K562 (cell line): ENCODE measurements around the gene TRIP6. TPM values are rescaled to one million over a fixed set of nuclear protein-coding genes. Genes with fewer than 3 reads are reported as not detected.

Source experiments
- ELF1 ChIP-seq: fragments of 200-800 bp; sonication (Bioruptor generic); IDR thresholded peaks from 2 replicates; pipeline ENCODE4 v1.6.1; 2016; ENCODE audit warnings: missing genetic modification characterization, missing compliant biosample characterization
- KDM2B ChIP-seq: fragments of 250-450 bp; sonication (Bioruptor Pico); IDR thresholded peaks from 2 replicates; pipeline ENCODE4 v1.8.0; 2021; ENCODE audit warnings: mild to moderate bottlenecking, moderate library complexity
- L3MBTL2 ChIP-seq: fragments of 450-650 bp; IDR thresholded peaks from 2 replicates; pipeline ENCODE4 v1.6.1; 2016; ENCODE audit warnings: mild to moderate bottlenecking, moderate library complexity
- PHF8 ChIP-seq: fragments of 200-600 bp; sonication (generic); IDR thresholded peaks from 2 replicates; pipeline ENCODE4 v1.6.1; 2012; ENCODE audit warnings: mixed run types, mild to moderate bottlenecking, inconsistent platforms, low read length, moderate library complexity, borderline replicate concordance
- SP1 ChIP-seq: sonication (generic); formaldehyde crosslinking; IDR thresholded peaks from 2 replicates; pipeline ENCODE4 v1.8.1; 2022; ENCODE audit warnings: mild to moderate bottlenecking, missing genetic modification reagents
- SRF ChIP-seq, 2 experiments: fragments of 250-450, 450-650 bp in 1 of 2; sonication (Bioruptor Pico) in 1 of 2; sonication (generic) in 1 of 2; formaldehyde crosslinking; IDR thresholded peaks; 2 replicates each; pipeline versions ENCODE4 v1.5.0 to v1.5.1; 2020 to 2022; ENCODE audit warnings: mild to moderate bottlenecking in 1 of 2, missing genetic modification reagents in 1 of 2
- SUPT5H ChIP-seq: fragments of 450-650 bp; IDR thresholded peaks from 2 replicates; pipeline ENCODE4 v1.6.1; 2016
- TCF3 ChIP-seq: sonication (generic); formaldehyde crosslinking; IDR thresholded peaks from 2 replicates; pipeline ENCODE4 v1.4.0; 2020; ENCODE audit warnings: mild to moderate bottlenecking, missing genetic modification reagents
- YBX1 ChIP-seq: fragments of 450-650 bp; IDR thresholded peaks from 2 replicates; pipeline ENCODE4 v1.7.1; 2016; ENCODE audit warnings: mild to moderate bottlenecking
- ZBTB7A ChIP-seq: IDR thresholded peaks from 2 replicates; pipeline ENCODE4 v1.6.1; 2011; ENCODE audit warnings: low read depth, mild to moderate bottlenecking, low read length, moderate library complexity, borderline replicate concordance; ENCODE audit not compliant: control insufficient read depth
- ZFP1 ChIP-seq: fragments of 450-650 bp; formaldehyde crosslinking; IDR thresholded peaks from 2 replicates; pipeline ENCODE4 v1.4.0; 2020; ENCODE audit warnings: mild to moderate bottlenecking, mixed read lengths
- ZNF41 ChIP-seq: fragments of 250-450 bp; sonication (Bioruptor Pico); conservative IDR thresholded peaks from 2 replicates; pipeline ENCODE4 v1.4.0; 2020; ENCODE audit warnings: mild to moderate bottlenecking
- polyA plus RNA-seq, 8 experiments: library from polyadenylated mRNA; depleted of rRNA in 4 of 8; stranded (reverse) in 5 of 8; unstranded in 3 of 8; fragments of >200 nt; fragmentation: Nextera tagmentation in 2 of 8; fragmentation: Illumina TruSeq in 1 of 8; extraction: Ambion mirVana in 2 of 8; extraction: Trizol in 1 of 8; gene quantifications; 2 replicates each; pipeline versions ENCODE4 v1.2.1 to v1.2.3, GENCODE V29; 2011 to 2014; ENCODE audit warnings: inconsistent platforms in 1 of 8, missing spikeins in 1 of 8
- total RNA-seq, 7 experiments: library from RNA; depleted of rRNA in 6 of 7; stranded (reverse); fragments of >200 nt in 6 of 7; fragmentation: Illumina TruSeq in 2 of 7; extraction: Trizol in 2 of 7; gene quantifications; 2 replicates each; pipeline versions ENCODE4 v1.2.1 to v1.2.3, GENCODE V29; 2011 to 2021; ENCODE audit warnings: low replicate concordance in 1 of 7
- TF ChIP-seq, protein P1 (sequence below): fragments of 250-450 bp; sonication (Bioruptor Pico); IDR thresholded peaks from 2 replicates; pipeline ENCODE4 v1.4.0; 2020; ENCODE audit warnings: mild to moderate bottlenecking, moderate library complexity
- TF ChIP-seq, protein P2 (sequence below): sonication (generic); formaldehyde crosslinking; IDR thresholded peaks from 2 replicates; pipeline ENCODE4 v1.8.0; 2022; ENCODE audit warnings: mild to moderate bottlenecking, missing genetic modification reagents
- TF ChIP-seq, protein P3 (sequence below): sonication (generic); formaldehyde crosslinking; IDR thresholded peaks from 2 replicates; pipeline ENCODE4 v1.8.0; 2022; ENCODE audit warnings: mild to moderate bottlenecking, missing genetic modification reagents

Gene TRIP6
- total and polyA plus RNA-seq, 9 of the 15 experiments (the other 6 are each of a cell fraction or from before 2014, with no cell fraction given), result 5.9 to 141 (median 54.0) TPM

DNA sequence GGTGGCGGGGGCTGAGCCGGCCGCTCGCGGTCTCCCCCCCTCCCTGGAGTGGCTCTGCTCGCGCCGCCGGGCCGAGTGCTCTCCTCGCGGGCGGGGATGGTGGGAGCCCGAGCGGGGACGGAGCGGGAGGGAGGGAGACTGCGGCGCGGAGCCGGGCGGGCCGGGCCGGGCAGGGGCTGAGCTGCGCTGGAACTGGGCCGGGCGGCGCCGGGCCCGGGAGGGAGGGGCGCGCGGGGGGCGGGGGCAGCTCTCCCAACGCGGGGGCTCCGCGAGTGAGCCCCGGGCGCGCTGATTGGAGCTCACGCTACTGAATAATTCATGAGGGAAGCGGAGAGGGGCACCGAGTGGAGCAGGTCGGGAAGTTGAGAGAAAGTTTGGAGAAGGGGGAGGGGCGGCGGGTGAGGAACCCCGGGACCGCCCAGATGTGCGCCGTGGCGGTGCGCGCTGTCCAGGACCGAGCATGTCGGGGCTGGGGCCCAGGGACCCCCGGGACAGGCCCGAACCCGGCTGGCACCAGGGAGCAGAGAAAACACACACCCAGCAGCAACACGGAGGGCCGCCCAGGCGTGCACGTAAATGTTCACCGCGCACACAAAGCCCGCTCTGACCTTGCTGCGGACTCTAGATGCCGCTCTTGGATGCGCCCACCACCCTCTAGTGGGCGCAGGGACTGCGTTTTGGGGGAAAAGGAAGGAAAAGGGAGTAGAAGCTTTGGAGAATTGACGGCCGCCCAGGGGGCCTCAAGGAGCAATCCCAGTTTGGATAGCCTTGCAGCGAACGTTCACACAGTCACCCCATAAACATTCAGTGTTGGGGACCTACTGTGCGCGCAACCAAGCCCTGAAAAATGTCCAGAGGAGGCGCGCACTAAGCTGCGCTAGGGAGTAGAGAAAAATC, 39.6 kb upstream of the TRIP6 start, which contains the start of gene EPHB4 (continued):
- peak; percentile 92 for TF ChIP-seq ZBTB7A
- peak; percentile 64 for TF ChIP-seq L3MBTL2
- TF ChIP-seq SP1 (CRISPR knock-in tag), result peak; percentile 66; the same call in 1 of the 2 replicates
- TF ChIP-seq, protein P1, sequence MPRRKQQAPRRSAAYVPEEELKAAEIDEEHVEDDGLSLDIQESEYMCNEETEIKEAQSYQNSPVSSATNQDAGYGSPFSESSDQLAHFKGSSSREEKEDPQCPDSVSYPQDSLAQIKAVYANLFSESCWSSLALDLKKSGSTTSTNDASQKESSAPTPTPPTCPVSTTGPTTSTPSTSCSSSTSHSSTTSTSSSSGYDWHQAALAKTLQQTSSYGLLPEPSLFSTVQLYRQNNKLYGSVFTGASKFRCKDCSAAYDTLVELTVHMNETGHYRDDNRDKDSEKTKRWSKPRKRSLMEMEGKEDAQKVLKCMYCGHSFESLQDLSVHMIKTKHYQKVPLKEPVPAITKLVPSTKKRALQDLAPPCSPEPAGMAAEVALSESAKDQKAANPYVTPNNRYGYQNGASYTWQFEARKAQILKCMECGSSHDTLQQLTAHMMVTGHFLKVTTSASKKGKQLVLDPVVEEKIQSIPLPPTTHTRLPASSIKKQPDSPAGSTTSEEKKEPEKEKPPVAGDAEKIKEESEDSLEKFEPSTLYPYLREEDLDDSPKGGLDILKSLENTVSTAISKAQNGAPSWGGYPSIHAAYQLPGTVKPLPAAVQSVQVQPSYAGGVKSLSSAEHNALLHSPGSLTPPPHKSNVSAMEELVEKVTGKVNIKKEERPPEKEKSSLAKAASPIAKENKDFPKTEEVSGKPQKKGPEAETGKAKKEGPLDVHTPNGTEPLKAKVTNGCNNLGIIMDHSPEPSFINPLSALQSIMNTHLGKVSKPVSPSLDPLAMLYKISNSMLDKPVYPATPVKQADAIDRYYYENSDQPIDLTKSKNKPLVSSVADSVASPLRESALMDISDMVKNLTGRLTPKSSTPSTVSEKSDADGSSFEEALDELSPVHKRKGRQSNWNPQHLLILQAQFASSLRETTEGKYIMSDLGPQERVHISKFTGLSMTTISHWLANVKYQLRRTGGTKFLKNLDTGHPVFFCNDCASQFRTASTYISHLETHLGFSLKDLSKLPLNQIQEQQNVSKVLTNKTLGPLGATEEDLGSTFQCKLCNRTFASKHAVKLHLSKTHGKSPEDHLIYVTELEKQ, result no peak
- TF ChIP-seq, protein P2, sequence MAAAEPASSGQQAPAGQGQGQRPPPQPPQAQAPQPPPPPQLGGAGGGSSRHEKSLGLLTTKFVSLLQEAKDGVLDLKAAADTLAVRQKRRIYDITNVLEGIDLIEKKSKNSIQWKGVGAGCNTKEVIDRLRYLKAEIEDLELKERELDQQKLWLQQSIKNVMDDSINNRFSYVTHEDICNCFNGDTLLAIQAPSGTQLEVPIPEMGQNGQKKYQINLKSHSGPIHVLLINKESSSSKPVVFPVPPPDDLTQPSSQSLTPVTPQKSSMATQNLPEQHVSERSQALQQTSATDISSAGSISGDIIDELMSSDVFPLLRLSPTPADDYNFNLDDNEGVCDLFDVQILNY, result 0 out of 2 replicates have a peak, but pooled peaks have one; percentile 32
- peak; percentile 67 for TF ChIP-seq SUPT5H
- TF ChIP-seq ZNF41 (CRISPR knock-in tag), result no peak
- peak; percentile 87; the same call in 1 of the 2 replicates for TF ChIP-seq KDM2B
- TF ChIP-seq ELF1 (tag), result peak; percentile 47; the same call in 1 of the 2 replicates
- TF ChIP-seq TCF3 (CRISPR knock-in tag), result peak; percentile 43; the same call in 1 of the 2 replicates
- TF ChIP-seq, protein P3, sequence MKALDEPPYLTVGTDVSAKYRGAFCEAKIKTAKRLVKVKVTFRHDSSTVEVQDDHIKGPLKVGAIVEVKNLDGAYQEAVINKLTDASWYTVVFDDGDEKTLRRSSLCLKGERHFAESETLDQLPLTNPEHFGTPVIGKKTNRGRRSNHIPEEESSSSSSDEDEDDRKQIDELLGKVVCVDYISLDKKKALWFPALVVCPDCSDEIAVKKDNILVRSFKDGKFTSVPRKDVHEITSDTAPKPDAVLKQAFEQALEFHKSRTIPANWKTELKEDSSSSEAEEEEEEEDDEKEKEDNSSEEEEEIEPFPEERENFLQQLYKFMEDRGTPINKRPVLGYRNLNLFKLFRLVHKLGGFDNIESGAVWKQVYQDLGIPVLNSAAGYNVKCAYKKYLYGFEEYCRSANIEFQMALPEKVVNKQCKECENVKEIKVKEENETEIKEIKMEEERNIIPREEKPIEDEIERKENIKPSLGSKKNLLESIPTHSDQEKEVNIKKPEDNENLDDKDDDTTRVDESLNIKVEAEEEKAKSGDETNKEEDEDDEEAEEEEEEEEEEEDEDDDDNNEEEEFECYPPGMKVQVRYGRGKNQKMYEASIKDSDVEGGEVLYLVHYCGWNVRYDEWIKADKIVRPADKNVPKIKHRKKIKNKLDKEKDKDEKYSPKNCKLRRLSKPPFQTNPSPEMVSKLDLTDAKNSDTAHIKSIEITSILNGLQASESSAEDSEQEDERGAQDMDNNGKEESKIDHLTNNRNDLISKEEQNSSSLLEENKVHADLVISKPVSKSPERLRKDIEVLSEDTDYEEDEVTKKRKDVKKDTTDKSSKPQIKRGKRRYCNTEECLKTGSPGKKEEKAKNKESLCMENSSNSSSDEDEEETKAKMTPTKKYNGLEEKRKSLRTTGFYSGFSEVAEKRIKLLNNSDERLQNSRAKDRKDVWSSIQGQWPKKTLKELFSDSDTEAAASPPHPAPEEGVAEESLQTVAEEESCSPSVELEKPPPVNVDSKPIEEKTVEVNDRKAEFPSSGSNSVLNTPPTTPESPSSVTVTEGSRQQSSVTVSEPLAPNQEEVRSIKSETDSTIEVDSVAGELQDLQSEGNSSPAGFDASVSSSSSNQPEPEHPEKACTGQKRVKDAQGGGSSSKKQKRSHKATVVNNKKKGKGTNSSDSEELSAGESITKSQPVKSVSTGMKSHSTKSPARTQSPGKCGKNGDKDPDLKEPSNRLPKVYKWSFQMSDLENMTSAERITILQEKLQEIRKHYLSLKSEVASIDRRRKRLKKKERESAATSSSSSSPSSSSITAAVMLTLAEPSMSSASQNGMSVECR, result peak; percentile 85; the same call in 1 of the 2 replicates
- peak; percentile 73; the same call in 1 of the 2 replicates for TF ChIP-seq PHF8
- no peak for TF ChIP-seq YBX1
- no peak; a peak in 1 of 4 replicates for TF ChIP-seq SRF (CRISPR knock-in tag; IDR thresholded peaks at IDR 0.05)
- TF ChIP-seq ZFP1 (CRISPR knock-in tag), result no peak
